NCI-H748 (cell line): ENCODE measurements around the gene CD33.

Source experiments
- DNase-seq: peaks from one replicate; lab custom pipeline; 2025; ENCODE audit not compliant: unreplicated experiment; lab: John Stamatoyannopoulos, UW

CD33 gene

DNA sequence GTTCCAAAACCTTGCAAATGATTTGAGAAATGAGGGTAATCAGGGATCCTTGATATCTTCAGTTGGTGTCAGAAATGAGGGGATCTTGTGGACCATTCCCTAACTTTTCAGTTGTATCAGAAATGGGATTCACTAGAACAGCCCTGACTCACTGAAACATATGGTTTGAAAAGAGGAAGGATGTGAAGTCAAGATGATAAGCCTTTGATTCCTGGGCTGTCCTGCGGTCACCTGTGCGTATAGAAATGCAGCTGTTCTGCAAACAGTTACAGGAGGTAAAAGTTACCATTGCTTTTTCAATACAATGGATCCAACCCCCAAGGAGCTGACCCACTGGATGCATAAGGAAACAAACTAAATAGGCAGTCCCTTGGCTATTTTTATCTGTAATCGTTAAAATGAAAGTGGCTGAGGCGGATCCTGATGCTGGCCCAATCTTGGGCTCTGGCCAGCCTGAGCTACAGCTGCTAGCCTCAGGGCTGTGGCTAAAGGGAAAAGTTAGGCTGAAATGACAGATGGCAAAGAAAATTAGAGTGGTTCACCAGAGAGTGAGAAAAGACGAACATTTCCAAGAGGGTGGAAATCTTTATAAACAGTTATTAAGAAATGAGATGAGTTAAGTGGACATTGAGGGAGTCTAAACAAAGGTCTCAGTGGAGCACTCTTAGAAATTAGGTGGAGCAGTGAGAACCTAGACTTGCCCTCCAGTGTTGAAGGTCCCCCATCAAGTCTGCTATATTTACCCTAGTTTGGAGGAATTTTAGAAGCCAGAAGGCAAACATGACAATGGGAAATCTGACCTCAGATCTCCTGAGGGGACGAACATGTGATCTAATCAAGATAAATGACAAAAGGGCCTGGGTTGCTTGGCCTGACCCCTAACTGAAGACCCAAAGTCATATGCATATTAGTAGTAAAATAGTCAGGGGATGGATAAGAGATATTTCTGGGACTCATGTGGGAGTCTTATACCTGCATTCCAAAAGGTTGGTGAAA lies 33.6 kb downstream of the CD33 start:
- DNase-seq: no peak

DNA sequence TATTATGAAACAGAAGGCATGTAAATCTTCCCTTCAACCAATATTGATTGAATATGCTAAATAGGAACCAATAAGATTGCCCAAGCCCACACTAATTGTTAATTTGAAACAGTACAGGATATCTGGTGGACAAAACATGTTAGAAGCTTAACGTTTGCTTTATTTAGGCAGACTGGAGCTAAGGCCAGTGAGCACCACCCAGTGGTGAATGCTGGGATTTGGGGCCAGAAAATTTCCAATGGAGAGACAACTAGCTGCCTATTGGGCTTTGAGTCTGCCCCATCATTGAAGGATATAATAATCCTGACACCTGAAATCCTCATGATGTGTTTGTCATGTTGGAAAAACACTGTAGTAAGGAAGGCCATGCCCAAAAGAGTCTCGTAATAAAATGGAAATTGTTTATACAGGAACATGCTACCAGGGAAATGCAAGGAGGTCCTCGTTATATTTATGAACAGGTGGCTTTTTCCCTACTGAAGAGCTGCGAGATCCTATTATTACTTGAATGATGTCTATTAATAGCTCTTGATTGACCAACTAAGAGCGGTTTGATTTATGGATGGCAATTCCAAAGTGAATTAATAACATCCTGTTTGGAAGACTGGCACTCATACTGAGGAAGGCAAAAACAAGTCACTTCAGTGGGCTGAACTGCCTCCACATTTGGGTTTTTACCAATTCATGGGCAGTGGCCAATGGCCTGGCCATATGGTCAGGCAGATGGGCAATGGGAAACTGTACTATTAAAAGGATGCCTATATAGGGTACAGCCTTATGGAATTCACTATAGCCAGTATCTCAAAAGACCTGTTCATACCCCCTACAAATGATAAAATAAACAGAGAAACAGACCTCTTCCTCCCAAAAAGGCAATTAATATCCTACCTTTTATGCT lies 34.7 kb downstream of the CD33 start:
- DNase-seq: peak; percentile 25

DNA sequence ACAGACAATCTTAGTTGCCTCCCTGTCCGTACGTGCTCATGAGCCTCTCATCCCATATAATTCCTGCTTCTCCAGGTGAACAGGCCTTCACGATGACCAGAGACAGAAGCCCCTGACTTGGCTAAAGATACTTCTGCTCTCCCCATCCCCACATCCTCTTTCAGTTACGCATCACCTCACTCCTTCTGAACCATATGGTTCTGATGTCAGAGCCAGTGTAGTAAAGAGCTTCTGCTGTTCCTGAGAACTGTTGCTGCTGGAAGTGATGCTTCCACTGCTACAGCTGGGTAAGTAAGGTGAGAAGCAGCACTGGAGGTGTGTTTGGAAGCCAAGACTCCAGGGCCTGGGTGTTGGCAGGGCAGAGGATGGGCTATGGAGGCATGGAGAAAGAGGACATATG lies 38.9 kb downstream of the CD33 start:
- DNase-seq: no peak

DNA sequence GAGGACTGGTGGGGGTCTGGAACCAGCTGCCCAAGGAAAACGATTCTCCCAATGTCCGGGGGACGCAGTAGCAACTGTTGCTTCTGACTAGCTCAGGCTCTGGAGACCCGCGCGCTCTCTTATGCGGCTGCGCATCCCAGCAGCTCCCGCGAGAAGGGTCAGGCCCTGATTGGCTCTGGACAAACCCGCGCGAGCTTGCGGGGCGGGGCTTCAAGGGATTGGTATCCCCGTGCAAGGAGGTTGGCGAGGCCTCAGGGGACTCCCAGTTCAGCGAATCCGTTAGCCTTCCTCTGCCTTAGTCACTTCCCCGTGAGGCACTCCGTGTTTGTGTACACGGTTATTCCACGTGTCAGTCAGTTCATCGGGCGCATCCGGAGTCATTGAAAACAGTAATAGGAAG lies 46.2 kb downstream of the CD33 start:
- no peak for DNase-seq

DNA sequence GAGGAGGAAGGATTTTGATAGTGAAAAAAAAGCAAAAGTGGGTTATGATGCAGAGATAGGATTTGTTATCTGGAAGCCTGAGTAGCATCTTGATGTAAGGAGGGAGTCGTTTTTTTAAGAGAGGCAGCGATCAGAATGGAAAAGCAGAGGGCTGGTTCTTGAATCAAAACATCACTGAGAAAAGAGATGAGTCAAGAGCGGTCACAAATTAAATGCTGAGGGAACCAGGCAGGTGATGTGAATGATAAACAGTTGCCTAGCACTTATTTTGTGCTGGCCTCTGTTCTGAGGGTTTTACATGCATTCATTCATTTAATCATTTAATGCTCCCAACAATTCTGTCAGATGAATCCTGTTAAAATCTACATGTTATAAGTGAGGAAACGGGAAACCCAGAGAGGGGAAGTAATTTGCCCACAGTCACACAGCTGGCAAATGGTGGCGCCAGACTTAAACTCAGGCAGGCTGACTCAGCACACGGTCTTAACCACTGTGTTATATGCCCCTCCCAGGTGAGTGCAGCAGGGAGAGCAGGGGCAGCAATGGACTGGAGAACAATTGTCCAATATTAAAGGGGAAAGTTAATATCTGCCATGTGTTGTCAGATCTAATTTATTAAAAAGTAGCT lies 47.4 kb downstream of the CD33 start:
- no peak for DNase-seq

DNA sequence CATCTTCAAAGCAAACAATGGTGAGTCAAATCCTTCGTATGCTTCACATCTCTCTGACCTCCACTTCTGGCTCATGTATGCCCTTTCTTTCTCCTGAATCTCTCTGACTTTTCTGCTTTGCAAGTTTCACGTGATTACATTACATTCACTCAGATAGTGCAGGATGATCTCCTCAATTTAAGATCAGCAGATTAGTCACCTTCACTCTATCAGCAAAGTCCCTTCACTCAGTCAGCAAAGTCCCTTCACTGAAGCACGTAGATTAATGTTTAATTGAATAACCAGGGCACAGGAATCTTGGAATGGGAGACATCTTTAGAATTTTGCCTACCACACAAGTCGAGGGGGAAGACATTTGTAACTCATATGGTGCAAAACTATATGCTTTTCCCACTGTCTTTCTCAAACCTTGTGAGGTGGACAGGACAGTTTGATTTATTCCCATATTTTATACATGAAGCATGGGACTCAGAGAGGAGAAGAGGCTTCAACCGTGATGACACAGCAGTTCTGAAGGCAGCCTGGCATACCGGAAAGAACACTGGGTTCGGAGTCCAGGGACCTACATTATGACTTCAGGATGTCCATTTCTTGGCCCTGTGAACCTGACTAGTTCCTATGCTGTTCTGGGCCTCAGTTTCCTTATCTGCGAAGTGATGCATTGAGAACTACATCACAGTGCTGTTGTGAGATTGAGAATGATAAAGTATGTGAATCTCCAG lies 49.3 kb downstream of the CD33 start:
- DNase-seq: no peak

DNA sequence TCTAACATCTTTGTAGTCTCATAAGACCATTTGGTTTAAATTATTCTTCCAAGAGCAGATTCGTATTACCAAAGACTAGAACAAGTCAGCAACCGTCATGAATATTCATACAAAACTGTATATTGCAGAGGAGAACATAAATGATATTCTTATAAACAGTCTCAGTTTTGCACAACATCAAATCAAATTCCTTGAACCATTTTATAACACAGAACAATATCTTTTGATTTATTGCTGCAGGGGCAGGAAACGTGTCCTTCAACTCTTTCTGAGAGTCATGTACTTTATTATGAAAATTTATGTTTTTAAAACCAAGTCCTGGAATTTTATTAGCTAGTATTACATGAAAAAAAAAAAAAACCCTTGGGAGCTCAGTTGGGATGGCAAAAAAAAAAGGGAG lies 52.2 kb downstream of the CD33 start:
- no peak for DNase-seq

DNA sequence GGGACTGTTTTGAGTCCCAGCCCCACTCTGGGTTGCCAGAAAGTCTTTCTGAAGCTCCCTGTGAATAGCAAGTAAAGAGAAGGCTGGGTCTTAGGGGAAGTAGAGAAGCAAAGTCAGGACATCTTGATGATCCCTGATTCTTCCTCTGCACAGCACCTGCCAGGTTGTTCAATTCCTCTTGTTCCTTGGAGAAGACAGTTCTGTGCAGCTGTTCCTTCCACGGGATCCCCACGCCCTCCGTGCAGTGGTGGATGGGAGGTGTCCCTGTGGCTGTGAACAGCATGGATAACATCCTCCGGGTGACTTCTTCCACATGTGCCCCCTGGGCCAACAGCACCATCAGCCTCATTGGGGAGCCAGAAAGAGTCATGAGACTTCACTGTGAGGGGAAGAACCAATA lies 57.5 kb downstream of the CD33 start:
- no peak for DNase-seq

DNA sequence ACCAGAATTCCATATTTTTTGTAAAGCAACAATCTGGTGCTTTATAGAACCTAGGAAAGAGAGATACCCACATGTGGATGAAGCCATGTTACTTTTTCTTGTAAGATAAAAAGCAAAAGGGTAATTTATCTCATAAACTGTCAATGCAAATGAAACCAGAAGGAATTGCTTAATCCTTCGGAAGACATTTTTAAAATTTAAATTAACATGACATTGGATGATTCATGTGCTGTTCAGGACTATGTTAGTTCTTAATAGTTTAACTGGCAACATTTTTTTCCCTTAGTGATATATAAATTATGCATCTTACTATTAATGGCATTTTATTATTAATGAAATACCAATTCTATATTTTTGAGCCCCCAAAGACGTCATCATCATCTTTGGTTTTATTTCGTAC lies 60.8 kb downstream of the CD33 start:
- DNase-seq: no peak
